A673 (cell line): ENCODE data around the gene KCNJ5.

ENCODE experiments used
- EZH2 ChIP-seq: fragments of 200-600 bp; sonication (generic); IDR thresholded peaks from 2 replicates; pipeline ENCODE4 v1.6.1; 2017; ENCODE audit warnings: borderline replicate concordance, low read depth, mild to moderate bottlenecking, mixed read lengths, antibody characterized with exemption, low read length; ENCODE audit not compliant: poor library complexity, severe bottlenecking
- TF ChIP-seq, protein P1 (sequence below): fragments of 300-800, 200-600 bp; sonication (generic); conservative IDR thresholded peaks from 2 replicates; pipeline ENCODE4 v1.5.1; 2017; ENCODE audit warnings: low read depth, mild to moderate bottlenecking, antibody characterized with exemption, low read length, moderate library complexity, mixed read lengths

DNA sequence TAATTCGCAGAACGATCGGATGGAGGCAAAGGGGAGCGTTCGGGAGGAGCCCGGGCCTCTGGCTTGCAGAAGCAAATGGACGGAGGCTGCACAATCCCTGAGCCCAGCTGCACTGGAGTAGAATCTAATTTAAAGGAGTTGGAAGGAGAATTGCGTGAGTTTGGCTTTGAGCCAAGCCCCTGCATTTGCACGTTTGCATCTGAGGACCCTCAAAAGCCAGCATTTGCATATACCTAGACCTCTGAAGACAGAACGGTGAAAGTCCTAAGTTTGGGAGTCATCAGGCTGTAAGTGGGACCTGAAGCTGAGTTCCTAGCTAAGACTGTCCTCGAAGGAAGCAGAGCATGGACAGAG, 35.9 kb downstream of the KCNJ5 start:
- TF ChIP-seq, protein P1, sequence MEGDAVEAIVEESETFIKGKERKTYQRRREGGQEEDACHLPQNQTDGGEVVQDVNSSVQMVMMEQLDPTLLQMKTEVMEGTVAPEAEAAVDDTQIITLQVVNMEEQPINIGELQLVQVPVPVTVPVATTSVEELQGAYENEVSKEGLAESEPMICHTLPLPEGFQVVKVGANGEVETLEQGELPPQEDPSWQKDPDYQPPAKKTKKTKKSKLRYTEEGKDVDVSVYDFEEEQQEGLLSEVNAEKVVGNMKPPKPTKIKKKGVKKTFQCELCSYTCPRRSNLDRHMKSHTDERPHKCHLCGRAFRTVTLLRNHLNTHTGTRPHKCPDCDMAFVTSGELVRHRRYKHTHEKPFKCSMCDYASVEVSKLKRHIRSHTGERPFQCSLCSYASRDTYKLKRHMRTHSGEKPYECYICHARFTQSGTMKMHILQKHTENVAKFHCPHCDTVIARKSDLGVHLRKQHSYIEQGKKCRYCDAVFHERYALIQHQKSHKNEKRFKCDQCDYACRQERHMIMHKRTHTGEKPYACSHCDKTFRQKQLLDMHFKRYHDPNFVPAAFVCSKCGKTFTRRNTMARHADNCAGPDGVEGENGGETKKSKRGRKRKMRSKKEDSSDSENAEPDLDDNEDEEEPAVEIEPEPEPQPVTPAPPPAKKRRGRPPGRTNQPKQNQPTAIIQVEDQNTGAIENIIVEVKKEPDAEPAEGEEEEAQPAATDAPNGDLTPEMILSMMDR = no peak
- no peak for TF ChIP-seq EZH2
